Endodermal cell (in vitro differentiated cells): Measurements from ENCODE around the gene CALD1. TPM values are rescaled to one million over a fixed set of nuclear protein-coding genes. Genes with fewer than 3 reads are reported as not detected.

Experiments used
- DNase-seq: peaks from one replicate; pipeline ENCODE4 v3.0.0-alpha.2; 2017
- H3K27ac ChIP-seq: 2 replicates; pipeline ENCODE4 v1.5.1; 2013; ENCODE audit warnings: mild to moderate bottlenecking, low read depth, low read length, moderate library complexity
- H3K27me3 ChIP-seq: 2 replicates; pipeline ENCODE4 v1.6.1; 2013; ENCODE audit warnings: mild to moderate bottlenecking, low read length, moderate library complexity; ENCODE audit not compliant: insufficient read depth, control insufficient read depth, poor library complexity, severe bottlenecking
- H3K36me3 ChIP-seq: 2 replicates; pipeline ENCODE4 v1.7.0; 2013; ENCODE audit warnings: mild to moderate bottlenecking, low read length, moderate library complexity; ENCODE audit not compliant: control insufficient read depth, insufficient read depth
- H3K4me1 ChIP-seq: one replicate; pipeline ENCODE4 v1.7.0; 2013; ENCODE audit warnings: low read length; ENCODE audit not compliant: control insufficient read depth, insufficient read depth
- H3K4me3 ChIP-seq: 2 replicates; pipeline ENCODE4 v1.5.1; 2013; ENCODE audit warnings: mild to moderate bottlenecking, low read length, moderate library complexity
- H3K9ac ChIP-seq: 2 replicates; pipeline ENCODE4 v1.6.1; 2013; ENCODE audit warnings: mild to moderate bottlenecking, low read length, moderate library complexity; ENCODE audit not compliant: poor library complexity, severe bottlenecking; ENCODE audit errors: extremely low read depth
- H3K9me3 ChIP-seq: 2 replicates; pipeline ENCODE4 v1.6.1; 2013; ENCODE audit warnings: mild to moderate bottlenecking, low read length, moderate library complexity; ENCODE audit not compliant: control insufficient read depth
- H3K27ac Mint-ChIP-seq: 2 replicates; pipeline ENCODE4 v1.8.0; 2020; ENCODE audit warnings: mixed read lengths
- H3K27me3 Mint-ChIP-seq: 2 replicates; pipeline ENCODE4 v1.8.0; 2021; ENCODE audit warnings: mild to moderate bottlenecking, mixed read lengths; ENCODE audit not compliant: insufficient read depth
- H3K36me3 Mint-ChIP-seq: 2 replicates; pipeline ENCODE4 v1.8.0; 2020; ENCODE audit warnings: low read depth, mixed read lengths
- H3K4me1 Mint-ChIP-seq: 2 replicates; pipeline ENCODE4 v1.8.0; 2020; ENCODE audit warnings: mixed read lengths
- H3K4me3 Mint-ChIP-seq: 2 replicates; pipeline ENCODE4 v1.8.0; 2020; ENCODE audit warnings: mild to moderate bottlenecking, moderate library complexity, mixed read lengths
- H3K9me3 Mint-ChIP-seq: 2 replicates; pipeline ENCODE4 v1.8.0; 2020; ENCODE audit warnings: mild to moderate bottlenecking, mixed read lengths
- WGBS, 2 experiments: methylation state at CpG; one replicate each; pipeline versions ENCODE4 v1.1.5 to v1.1.7; 2013; ENCODE audit warnings: missing lambda C conversion rate in 2 of 2, mixed read lengths in 1 of 2; ENCODE audit not compliant: insufficient coverage in 1 of 2, insufficient read length in 1 of 2; 5-methylcytosine and 5-hydroxymethylcytosine counted together
- total RNA-seq, 2 donors: library from RNA; stranded (reverse); fragmentation: NEBNext Ultra II Directional in 1 of 2; extraction: Animal tissue kit (Norgen Biotek cat#: 25700) in 1 of 2; gene quantifications; 2 replicates in 1 of 2; 3 replicates in 1 of 2; pipeline ENCODE4 v1.2.1, GENCODE V29; 2021
- TF ChIP-seq, protein P1 (sequence below): fragments of 200-600 bp; sonication (generic); conservative IDR thresholded peaks from 2 replicates; pipeline ENCODE4 v1.5.0; 2021; ENCODE audit warnings: antibody characterized with exemption, mild to moderate bottlenecking

The CALD1 gene
- total RNA-seq, 2 donors from 2014 or later: 111 to 132 TPM

DNA sequence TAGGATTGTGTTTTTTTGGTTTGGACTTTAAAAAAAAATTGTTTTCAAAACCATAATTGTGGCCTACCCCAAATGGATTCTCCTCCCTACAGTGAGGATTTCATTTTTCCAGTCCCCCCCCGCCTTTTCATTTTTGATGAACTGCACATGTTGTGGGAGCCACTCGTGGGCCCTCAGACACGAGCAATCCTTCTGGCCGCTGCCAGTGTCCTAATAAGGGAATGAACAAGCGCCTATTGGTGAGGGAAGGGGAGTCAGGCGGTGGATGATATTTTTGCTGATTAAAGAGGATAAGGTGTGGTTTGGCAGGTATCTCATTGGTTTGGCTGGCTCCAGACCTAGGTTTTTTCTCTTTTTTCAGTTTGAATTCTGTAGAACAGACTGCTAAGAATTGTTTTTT is 128.2 kb downstream of the CALD1 start:
- no peaks in the 10 kb centered on the region for H3K9me3 ChIP-seq
- H3K36me3 ChIP-seq: peaks cover 9% of the 10 kb centered on the region
- no peak for DNase-seq
- WGBS, 2 experiments: 90 to 94% methylated on average over 2 to 6 of the region's 6 CpGs
- H3K4me3 ChIP-seq: no peak overlapping the region
- no peak overlapping the region for H3K27ac Mint-ChIP-seq
- H3K36me3 Mint-ChIP-seq: peaks cover 11% of the 10 kb centered on the region
- peaks cover 20% of the 10 kb centered on the region for H3K4me1 Mint-ChIP-seq
- no peak overlapping the region for H3K9ac ChIP-seq
- TF ChIP-seq, protein P1, sequence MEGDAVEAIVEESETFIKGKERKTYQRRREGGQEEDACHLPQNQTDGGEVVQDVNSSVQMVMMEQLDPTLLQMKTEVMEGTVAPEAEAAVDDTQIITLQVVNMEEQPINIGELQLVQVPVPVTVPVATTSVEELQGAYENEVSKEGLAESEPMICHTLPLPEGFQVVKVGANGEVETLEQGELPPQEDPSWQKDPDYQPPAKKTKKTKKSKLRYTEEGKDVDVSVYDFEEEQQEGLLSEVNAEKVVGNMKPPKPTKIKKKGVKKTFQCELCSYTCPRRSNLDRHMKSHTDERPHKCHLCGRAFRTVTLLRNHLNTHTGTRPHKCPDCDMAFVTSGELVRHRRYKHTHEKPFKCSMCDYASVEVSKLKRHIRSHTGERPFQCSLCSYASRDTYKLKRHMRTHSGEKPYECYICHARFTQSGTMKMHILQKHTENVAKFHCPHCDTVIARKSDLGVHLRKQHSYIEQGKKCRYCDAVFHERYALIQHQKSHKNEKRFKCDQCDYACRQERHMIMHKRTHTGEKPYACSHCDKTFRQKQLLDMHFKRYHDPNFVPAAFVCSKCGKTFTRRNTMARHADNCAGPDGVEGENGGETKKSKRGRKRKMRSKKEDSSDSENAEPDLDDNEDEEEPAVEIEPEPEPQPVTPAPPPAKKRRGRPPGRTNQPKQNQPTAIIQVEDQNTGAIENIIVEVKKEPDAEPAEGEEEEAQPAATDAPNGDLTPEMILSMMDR: no peak
- H3K4me1 ChIP-seq: peaks cover 2% of the 10 kb centered on the region
- H3K27me3 ChIP-seq: no peaks in the 10 kb centered on the region
- no peak overlapping the region for H3K27ac ChIP-seq
- H3K9me3 Mint-ChIP-seq: no peaks in the 10 kb centered on the region
- H3K27me3 Mint-ChIP-seq: no peaks in the 10 kb centered on the region
- no peak overlapping the region for H3K4me3 Mint-ChIP-seq

DNA sequence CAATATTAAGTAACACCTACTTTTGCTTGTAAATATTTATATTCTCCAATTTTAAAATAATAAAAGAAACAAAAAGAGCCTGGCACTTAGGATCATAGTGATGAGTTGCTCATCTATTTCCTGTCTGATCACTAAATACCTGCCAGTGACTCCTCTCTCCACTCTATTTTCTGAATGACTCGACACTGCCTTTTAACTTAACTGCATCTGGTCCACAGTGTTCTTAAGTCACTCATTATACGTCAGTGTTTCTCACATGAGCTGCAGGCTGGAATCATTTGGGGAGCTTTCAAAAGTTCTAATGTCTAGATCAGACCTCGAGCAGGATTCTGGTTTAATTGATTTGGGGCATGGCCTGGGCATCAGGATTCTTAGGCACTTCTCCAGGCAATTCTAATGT is 128.9 kb downstream of the CALD1 start:
- Histone ChIP-seq H3K36me3 (peaks cover 5% of the 10 kb centered on the region), H3K9ac (no peak overlapping the region), H3K4me3 (no peak overlapping the region), H3K4me1 (peaks cover 2% of the 10 kb centered on the region), H3K27me3 (no peaks in the 10 kb centered on the region), H3K27ac (no peak overlapping the region), H3K9me3 (no peaks in the 10 kb centered on the region)
- TF ChIP-seq, protein P1: no peak
- no peak for DNase-seq
- H3K36me3 Mint-ChIP-seq: peaks cover 6% of the 10 kb centered on the region
- WGBS, 2 experiments: 92 to 96% methylated on average over 3 of the region's 3 CpGs
- no peak overlapping the region for H3K27ac Mint-ChIP-seq
- H3K9me3 Mint-ChIP-seq: no peaks in the 10 kb centered on the region
- no peak overlapping the region for H3K4me3 Mint-ChIP-seq
- H3K4me1 Mint-ChIP-seq: peaks cover 20% of the 10 kb centered on the region
- H3K27me3 Mint-ChIP-seq: no peaks in the 10 kb centered on the region

DNA sequence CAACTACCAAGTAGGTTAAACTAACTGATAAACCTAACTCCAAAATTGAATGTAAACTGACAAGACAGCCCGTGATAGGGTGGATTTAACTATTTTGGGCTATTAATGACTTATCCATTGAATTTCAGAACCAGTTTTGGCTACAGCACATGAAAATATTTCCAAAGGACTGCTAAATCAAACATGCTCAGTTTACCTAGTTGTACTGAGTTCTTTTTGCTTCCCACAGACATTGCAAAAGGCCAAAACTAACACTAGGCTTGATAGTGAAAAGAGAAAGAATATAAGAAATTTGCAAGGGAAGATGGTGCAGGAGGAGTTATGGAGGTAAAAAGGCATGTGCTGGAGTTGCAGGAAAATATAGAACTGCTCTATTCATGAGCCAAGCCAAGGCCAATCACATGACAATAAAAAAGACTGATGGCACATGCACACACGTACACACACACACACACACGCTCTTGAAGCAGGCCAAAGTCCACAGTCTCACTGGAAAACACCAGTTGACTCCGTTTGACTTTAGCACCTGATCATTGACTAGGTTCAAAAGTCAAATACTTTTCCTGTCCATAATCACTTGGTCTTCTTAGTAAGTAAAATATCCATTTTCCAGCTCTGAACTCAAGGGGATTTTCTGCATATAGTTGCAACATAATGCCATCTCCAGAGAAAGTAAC is 130.9 kb downstream of the CALD1 start:
- no peak overlapping the region for H3K9ac ChIP-seq
- Mint-ChIP-seq H3K36me3 (peaks cover 12% of the 10 kb centered on the region), H3K9me3 (no peaks in the 10 kb centered on the region), H3K4me3 (no peak overlapping the region), H3K27ac (no peak overlapping the region), H3K27me3 (no peaks in the 10 kb centered on the region), H3K4me1 (peaks cover 24% of the 10 kb centered on the region)
- WGBS, 2 experiments: 95 to 100% methylated on average over 4 of the region's 4 CpGs
- no peaks in the 10 kb centered on the region for H3K27me3 ChIP-seq
- H3K9me3 ChIP-seq: no peaks in the 10 kb centered on the region
- H3K4me3 ChIP-seq: no peak overlapping the region
- TF ChIP-seq, protein P1: no peak
- H3K4me1 ChIP-seq: peaks cover 5% of the 10 kb centered on the region
- no peak overlapping the region for H3K27ac ChIP-seq
- H3K36me3 ChIP-seq: peaks cover 6% of the 10 kb centered on the region
- no peak for DNase-seq
